Measurements from ENCODE around the gene GIMAP2. TPM values are rescaled to one million over a fixed set of nuclear protein-coding genes. Genes with fewer than 3 reads are reported as not detected.

Gene GIMAP2
- total and polyA plus RNA-seq, 2 of the 13 experiments (the other 11 are each of a cell fraction or from before 2014, with no cell fraction given), result 0.49 to 1.4 TPM

GRCh38 chr7:150685219-150686029 is at the start of gene GIMAP2 (continued):
- TF ChIP-seq SALL2 (CRISPR knock-in tag; IDR thresholded peaks at IDR 0.05) (no peak), ZNF609 (CRISPR knock-in tag; IDR thresholded peaks at IDR 0.05; ENCODE audit: borderline replicate concordance) (no peak), PHB2 (IDR thresholded peaks at IDR 0.05; ENCODE audit: partially characterized antibody) (no peak), HMG20A (CRISPR knock-in tag; IDR thresholded peaks at IDR 0.05; ENCODE audit: borderline replicate concordance) (no peak), FOXA1 (IDR thresholded peaks at IDR 0.05) (no peak), FOXA1 (CRISPR knock-in tag; IDR thresholded peaks at IDR 0.05) (no peak)

- no peak overlapping the region for H3K27ac ChIP-seq (ENCODE audit: extremely low read length, insufficient read depth, low read length)
- CTCF ChIA-PET (ENCODE audit: low intra/inter-chr PET ratio, low total read pairs), result no interaction called here
- H3K9me3 ChIP-seq (ENCODE audit: low read length), result peaks cover 12% of the 10 kb centered on the region
- DNase-seq (ENCODE audit: low spot score), result no peak
- intact Hi-C loops (cut with micrococcal nuclease; ENCODE audit: unreplicated experiment), result no loop called here
- in situ Hi-C loops (cut with HindIII; ENCODE audit: extremely low pct_ligation_motif_present, low pct_unique_long_range_greater_than_20kb), result no loop called here
- no peaks in the 10 kb centered on the region for H3K4me1 ChIP-seq (ENCODE audit: insufficient read depth, low read length)
- no peaks in the 10 kb centered on the region for H3K36me3 ChIP-seq (replicated peaks in 1 of 2; ENCODE audit: control insufficient read depth in 1 of 2, insufficient read depth in 2 of 2, low read length in 2 of 2)
- BruUV-seq (replicated peaks), result no TSS peak
- no peak overlapping the region for H3K9ac ChIP-seq (ENCODE audit: insufficient read depth, low read depth, low read length)
- FAIRE-seq, result no peak
- H3K27me3 ChIP-seq (ENCODE audit: control insufficient read depth in 1 of 2, insufficient read depth in 2 of 2, low read length in 2 of 2), result no peaks in the 10 kb centered on the region
- ATAC-seq, result no peak
- no peaks in the 10 kb centered on the region for H3K79me2 ChIP-seq (ENCODE audit: insufficient read depth, low read length)
- no peak overlapping the region for H2AFZ ChIP-seq (ENCODE audit: low read length)
- no peak overlapping the region for H3K4me3 ChIP-seq (replicated peaks in 1 of 3; ENCODE audit: insufficient read depth in 1 of 3, low read depth in 2 of 3, low read length in 3 of 3)
- POLR2A ChIA-PET, result no interaction called here
- no peaks in the 10 kb centered on the region for H4K20me1 ChIP-seq (ENCODE audit: insufficient read depth, low read length)
- no peak overlapping the region for H3K4me2 ChIP-seq (ENCODE audit: low read depth, low read length)
- TF ChIP-seq EHMT2 (IDR thresholded peaks at IDR 0.05; ENCODE audit: borderline replicate concordance, low read depth, low read length), result no peak
- no peak for TF ChIP-seq TRIM24 (CRISPR knock-in tag; IDR thresholded peaks at IDR 0.05)
- no peak for TF ChIP-seq TARDBP (CRISPR knock-in tag; IDR thresholded peaks at IDR 0.05)
- TF ChIP-seq KLF6 (CRISPR knock-in tag; IDR thresholded peaks at IDR 0.05), result no peak
- TF ChIP-seq HOXD1 (CRISPR knock-in tag; IDR thresholded peaks at IDR 0.05), result no peak
- no peak for TF ChIP-seq ZSCAN22 (CRISPR knock-in tag; IDR thresholded peaks at IDR 0.05)
- no peak for TF ChIP-seq PITX1 (CRISPR knock-in tag; IDR thresholded peaks at IDR 0.05)
- TF ChIP-seq DNMT3B (CRISPR knock-in tag; conservative IDR thresholded peaks at IDR 0.05), result no peak
- no peak for TF ChIP-seq TAF15 (IDR thresholded peaks at IDR 0.05; ENCODE audit: low read depth, low read length, poor library complexity, severe bottlenecking)
- no peak for TF ChIP-seq ZNF652 (CRISPR knock-in tag; IDR thresholded peaks at IDR 0.05; ENCODE audit: borderline replicate concordance, low read depth)
- no peak for TF ChIP-seq KLF16 (CRISPR knock-in tag; IDR thresholded peaks at IDR 0.05)
- no peak for TF ChIP-seq RBM39 (IDR thresholded peaks at IDR 0.05; ENCODE audit: low read depth, low read length, poor library complexity, severe bottlenecking)
- no peak for TF ChIP-seq ZNF3 (CRISPR knock-in tag; IDR thresholded peaks at IDR 0.05)
- no peak for TF ChIP-seq ZNF317 (CRISPR knock-in tag; IDR thresholded peaks at IDR 0.05)
- no peak for TF ChIP-seq ZNF383 (CRISPR knock-in tag; IDR thresholded peaks at IDR 0.05; ENCODE audit: borderline replicate concordance)
- no peak for TF ChIP-seq SP140L (CRISPR knock-in tag; IDR thresholded peaks at IDR 0.05; ENCODE audit: borderline replicate concordance)
These were observed 43.7 kb upstream of the GIMAP2 start for GRCh38 chr7:150641854-150642253.
